ENCODE data around the gene FAHD1. TPM values are rescaled to one million over a fixed set of nuclear protein-coding genes. Genes with fewer than 3 reads are reported as not detected.

FAHD1 gene
- total and polyA plus RNA-seq, 9 of the 15 experiments (the other 6 are each of a cell fraction or from before 2014, with no cell fraction given) = 2.2 to 20.9 (median 10.7) TPM

DNA sequence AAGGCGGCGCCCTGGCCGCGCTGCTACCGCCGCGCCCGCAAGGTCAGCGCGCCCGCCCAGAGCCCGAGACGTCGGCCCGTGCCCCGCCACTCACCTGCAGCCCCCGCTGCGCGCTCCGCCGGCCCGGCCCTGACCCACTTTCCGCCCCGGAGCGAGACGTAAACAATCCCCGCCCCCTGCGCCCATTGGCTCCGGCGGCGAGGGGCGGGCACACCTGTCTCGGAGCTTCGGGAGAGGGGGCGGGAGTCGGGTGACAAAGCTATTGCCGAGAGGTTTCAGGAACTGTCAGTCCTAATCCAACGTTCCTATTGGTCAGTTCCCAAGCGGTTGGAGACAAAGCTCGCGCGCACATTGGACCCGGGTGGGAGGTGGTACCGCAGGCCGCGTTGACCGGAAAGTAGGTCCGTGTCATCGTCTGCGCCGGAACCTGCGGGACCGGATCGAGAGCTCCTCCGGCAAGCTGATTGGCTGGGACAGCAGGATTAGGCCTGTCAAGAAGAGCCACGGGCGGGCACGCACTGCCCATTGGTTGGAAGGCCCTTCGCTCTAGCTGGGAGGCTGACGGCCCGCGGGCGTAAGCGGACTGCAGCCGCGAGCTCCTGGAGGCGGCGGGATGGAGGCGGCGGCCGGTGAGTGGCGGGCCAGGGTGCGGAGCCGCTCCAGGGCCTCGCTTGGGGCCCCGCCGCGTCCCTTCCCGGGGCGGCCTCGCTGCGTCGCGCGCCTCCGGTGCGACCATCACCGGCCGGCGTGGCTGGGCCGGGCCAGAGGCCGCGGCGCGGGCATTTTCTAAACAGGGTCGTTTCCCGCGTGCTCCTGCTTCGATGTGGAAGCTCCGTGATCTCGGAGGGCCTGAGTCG is 44.4 kb upstream of the FAHD1 start, which contains the start of the genes NUBP2 and SPSB3 (continued):
- TF ChIP-seq, protein P1, sequence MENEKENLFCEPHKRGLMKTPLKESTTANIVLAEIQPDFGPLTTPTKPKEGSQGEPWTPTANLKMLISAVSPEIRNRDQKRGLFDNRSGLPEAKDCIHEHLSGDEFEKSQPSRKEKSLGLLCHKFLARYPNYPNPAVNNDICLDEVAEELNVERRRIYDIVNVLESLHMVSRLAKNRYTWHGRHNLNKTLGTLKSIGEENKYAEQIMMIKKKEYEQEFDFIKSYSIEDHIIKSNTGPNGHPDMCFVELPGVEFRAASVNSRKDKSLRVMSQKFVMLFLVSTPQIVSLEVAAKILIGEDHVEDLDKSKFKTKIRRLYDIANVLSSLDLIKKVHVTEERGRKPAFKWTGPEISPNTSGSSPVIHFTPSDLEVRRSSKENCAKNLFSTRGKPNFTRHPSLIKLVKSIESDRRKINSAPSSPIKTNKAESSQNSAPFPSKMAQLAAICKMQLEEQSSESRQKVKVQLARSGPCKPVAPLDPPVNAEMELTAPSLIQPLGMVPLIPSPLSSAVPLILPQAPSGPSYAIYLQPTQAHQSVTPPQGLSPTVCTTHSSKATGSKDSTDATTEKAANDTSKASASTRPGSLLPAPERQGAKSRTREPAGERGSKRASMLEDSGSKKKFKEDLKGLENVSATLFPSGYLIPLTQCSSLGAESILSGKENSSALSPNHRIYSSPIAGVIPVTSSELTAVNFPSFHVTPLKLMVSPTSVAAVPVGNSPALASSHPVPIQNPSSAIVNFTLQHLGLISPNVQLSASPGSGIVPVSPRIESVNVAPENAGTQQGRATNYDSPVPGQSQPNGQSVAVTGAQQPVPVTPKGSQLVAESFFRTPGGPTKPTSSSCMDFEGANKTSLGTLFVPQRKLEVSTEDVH (IDR thresholded peaks at IDR 0.05; ENCODE audit: low read depth, partially characterized antibody) = peak; percentile 90
- TF ChIP-seq, protein P2, sequence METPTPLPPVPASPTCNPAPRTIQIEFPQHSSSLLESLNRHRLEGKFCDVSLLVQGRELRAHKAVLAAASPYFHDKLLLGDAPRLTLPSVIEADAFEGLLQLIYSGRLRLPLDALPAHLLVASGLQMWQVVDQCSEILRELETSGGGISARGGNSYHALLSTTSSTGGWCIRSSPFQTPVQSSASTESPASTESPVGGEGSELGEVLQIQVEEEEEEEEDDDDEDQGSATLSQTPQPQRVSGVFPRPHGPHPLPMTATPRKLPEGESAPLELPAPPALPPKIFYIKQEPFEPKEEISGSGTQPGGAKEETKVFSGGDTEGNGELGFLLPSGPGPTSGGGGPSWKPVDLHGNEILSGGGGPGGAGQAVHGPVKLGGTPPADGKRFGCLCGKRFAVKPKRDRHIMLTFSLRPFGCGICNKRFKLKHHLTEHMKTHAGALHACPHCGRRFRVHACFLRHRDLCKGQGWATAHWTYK (CRISPR knock-in tag; IDR thresholded peaks at IDR 0.05) = 0 out of 2 replicates have a peak, but pooled peaks have one; percentile 44
- TF ChIP-seq BACH1 (tag; IDR thresholded peaks at IDR 0.05) = no peak
- no peak for TF ChIP-seq WHSC1 (IDR thresholded peaks at IDR 0.05; ENCODE audit: low read length)
- TF ChIP-seq, protein P3, sequence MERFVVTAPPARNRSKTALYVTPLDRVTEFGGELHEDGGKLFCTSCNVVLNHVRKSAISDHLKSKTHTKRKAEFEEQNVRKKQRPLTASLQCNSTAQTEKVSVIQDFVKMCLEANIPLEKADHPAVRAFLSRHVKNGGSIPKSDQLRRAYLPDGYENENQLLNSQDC (CRISPR knock-in tag; IDR thresholded peaks at IDR 0.05) = no peak
- no peak for TF ChIP-seq ERF (CRISPR knock-in tag; IDR thresholded peaks at IDR 0.05)
- TF ChIP-seq, protein P4, sequence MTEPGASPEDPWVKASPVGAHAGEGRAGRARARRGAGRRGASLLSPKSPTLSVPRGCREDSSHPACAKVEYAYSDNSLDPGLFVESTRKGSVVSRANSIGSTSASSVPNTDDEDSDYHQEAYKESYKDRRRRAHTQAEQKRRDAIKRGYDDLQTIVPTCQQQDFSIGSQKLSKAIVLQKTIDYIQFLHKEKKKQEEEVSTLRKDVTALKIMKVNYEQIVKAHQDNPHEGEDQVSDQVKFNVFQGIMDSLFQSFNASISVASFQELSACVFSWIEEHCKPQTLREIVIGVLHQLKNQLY (CRISPR knock-in tag; conservative IDR thresholded peaks at IDR 0.05) = no peak
- TF ChIP-seq NONO (IDR thresholded peaks at IDR 0.05; ENCODE audit: low read depth in 2 of 2, low read length in 1 of 2) = peak in 1 of 2 experiments; percentile 82; a peak in 2 of 4 replicates
- TF ChIP-seq, protein P5, sequence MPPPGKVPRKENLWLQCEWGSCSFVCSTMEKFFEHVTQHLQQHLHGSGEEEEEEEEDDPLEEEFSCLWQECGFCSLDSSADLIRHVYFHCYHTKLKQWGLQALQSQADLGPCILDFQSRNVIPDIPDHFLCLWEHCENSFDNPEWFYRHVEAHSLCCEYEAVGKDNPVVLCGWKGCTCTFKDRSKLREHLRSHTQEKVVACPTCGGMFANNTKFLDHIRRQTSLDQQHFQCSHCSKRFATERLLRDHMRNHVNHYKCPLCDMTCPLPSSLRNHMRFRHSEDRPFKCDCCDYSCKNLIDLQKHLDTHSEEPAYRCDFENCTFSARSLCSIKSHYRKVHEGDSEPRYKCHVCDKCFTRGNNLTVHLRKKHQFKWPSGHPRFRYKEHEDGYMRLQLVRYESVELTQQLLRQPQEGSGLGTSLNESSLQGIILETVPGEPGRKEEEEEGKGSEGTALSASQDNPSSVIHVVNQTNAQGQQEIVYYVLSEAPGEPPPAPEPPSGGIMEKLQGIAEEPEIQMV (tag; conservative IDR thresholded peaks at IDR 0.05; ENCODE audit: low read depth) = no peak
- no peak for TF ChIP-seq ETV1 (tag; conservative IDR thresholded peaks at IDR 0.05; ENCODE audit: low read depth)
- TF ChIP-seq ZNF764 (CRISPR knock-in tag; IDR thresholded peaks at IDR 0.05; ENCODE audit: low read depth) = no peak
- TF ChIP-seq SPI1 (IDR thresholded peaks at IDR 0.05; ENCODE audit: borderline replicate concordance, low read depth, low read length) = no peak
- TF ChIP-seq SRSF9 (IDR thresholded peaks at IDR 0.05; ENCODE audit: borderline replicate concordance, low read depth, low read length) = no peak
- TF ChIP-seq ZNF384 (IDR thresholded peaks at IDR 0.05; ENCODE audit: low read depth, low read length) = no peak
- TF ChIP-seq PTTG1 (tag; IDR thresholded peaks at IDR 0.05; ENCODE audit: low read depth) = no peak

Data from K562 (cell line).